ENCODE measurements around the gene CDH5.
"Not testable (repeated sequence)": the region's sequence is repeated elsewhere in the genome, so short reads cannot be mapped to it uniquely, and the experiment has no call there.

The CDH5 gene

GRCh38 chr16:66440970-66441369 lies 74.5 kb downstream of the CDH5 start:
- no peak for DNase-seq

DNA sequence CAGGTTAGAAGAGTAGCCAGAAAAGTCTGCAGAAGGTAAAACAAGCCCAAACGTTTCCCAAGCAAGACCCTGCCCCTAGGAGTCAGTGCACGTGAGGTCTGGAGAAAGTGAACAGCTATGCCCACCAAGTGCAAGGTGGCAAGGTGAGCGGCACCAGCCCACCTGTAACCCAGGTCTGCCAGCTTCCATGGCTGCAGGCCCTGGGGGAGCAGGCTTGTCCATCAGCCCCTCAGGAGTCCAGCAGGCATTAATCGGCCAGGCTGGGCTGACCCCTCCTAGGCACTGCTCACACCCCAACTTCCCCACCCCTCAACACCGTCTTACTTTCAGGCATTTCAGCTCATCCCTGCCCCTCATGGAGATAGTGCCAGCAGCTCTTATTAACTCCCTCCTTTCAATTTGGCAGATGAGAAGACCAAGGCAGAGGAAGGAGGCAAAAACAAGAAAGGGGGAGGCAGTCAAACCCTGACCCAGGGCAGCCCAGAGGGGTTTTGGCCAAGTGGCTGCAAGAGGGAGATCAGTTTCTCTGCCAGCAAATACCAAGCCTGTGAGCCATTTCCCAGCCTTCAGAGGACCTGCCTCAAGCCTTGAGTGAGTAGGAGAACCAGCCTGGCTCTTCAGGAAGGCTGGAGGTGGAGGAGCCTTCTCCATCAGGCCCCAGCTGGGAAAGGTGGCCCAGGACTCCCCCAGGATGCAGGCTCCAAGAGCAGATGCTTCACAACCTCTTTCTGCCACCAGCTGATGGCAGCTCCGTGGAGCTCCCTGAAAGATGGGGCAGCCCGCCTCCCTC lies 75.3 kb downstream of the CDH5 start:
- no peak for DNase-seq

DNA sequence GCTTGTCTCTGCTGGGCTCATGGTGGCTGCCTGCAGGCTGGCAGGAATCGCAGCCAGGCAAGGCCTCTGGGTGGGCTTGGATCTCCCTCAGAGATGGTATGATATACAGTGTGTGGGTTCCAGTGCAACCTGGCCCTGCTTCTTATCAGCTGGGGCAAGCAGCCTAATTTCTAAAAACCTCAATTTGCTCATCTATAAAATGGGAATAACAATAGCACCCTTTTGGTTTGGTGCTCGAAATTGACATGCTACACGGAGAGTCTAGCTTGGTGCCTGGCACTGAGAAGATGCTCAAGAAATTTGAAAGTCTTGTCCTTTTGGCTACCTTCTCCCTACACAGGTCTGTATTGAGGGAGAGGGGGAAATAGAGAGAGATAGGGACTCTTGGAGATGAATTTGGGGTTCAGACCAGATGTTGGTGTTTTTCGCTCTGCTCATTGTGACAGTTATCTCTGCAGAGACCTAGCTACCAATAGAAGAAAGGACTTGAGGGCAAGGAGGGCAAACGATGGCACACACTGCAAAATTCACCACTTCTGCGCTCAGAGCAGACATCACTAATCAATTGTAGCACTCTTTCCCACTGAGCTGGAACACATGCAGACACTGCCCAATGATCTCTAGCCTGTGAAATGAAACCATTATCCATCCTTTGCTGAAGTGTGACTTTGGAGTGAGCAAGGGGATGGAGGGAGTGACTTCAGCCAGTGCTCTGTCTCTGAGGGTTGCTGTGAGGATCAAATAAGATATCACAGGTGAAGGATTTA lies 76.2 kb downstream of the CDH5 start:
- DNase-seq: no peak

DNA sequence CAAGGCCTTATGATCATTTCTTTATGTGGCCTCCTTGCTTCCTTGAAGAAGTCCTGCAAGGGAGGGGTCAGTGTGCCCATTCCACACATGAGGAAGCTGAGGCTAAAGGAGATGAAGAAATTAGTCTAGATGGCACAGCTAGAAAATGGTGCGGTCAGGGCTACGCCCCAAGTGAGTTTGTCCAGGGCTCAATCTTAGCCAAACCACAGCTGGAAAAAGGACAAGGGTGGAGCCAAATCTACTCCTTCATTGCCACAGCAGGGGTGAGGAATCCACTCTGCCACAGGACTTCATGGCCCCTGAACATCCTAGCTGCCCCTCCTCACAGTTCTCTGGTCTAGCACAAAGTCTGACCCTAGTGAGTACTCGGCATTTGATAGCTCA lies 76.8 kb downstream of the CDH5 start:
- DNase-seq: no peak

GRCh38 chr16:66444049-66444481 lies 77.6 kb downstream of the CDH5 start:
- DNase-seq: no peak

- peak; percentile 8 for DNase-seq
Measured at GRCh38 chr16:66446737-66447136, 80.2 kb downstream of the CDH5 start.

DNA sequence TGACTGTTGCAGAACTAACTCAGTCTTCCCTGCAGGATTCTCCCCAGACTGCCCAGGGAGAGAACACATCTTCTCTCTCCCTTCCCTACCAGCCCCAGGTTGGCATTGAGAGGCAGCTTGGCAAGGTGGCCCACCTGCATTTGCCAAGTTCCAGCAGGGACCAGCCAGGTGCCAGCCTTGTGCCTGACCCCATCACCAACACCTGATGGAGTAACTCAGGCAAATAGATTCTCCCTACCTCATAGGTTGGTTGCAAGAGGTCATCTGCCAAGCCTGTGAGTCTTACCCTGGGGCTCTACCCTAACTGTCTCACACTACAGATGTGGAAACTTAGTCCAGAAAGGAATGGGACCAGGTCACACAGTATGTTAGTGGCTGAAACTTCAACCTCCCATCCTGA lies 81.0 kb downstream of the CDH5 start:
- no peak for DNase-seq

GRCh38 chr16:66451548-66451947 lies 85.1 kb downstream of the CDH5 start:
- no peak for DNase-seq

DNA sequence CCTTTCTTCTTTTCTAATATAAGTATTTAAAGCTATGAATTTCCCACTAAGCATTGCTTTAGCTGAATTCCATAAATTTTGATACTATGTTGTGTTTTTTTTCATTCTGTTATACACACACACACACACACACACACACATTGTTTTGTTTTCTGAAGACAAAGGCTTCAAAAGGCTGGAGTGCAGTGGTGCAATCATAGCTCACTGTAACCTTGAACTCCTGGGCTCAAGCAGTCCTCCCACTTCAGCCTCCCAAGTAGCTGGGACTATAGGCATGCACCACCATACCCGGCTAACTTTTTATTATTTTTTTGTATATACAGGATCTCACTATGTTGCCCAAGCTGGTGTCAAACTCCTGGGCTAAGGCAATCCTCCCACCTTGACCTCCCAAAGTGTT lies 86.7 kb downstream of the CDH5 start:
- DNase-seq: not testable (repeated sequence)
